K562 (cell line): ENCODE results near the gene TYW1. TPM values are rescaled to one million over a fixed set of nuclear protein-coding genes. Genes with fewer than 3 reads are reported as not detected.

Experiments used
- ATF1 ChIP-seq, 2 experiments: fragments of 450-650 bp in 1 of 2; IDR thresholded peaks; 2 replicates each; pipeline ENCODE4 v1.6.1; 2016; ENCODE audit warnings: missing compliant biosample characterization in 1 of 2, missing genetic modification characterization in 1 of 2
- CREB3L1 ChIP-seq: fragments of 450-650 bp; IDR thresholded peaks from 2 replicates; pipeline ENCODE4 v1.6.1; 2014; ENCODE audit warnings: low read depth, mild to moderate bottlenecking, moderate library complexity, borderline replicate concordance
- ELF1 ChIP-seq: fragments of 200-800 bp; sonication (Bioruptor generic); IDR thresholded peaks from 2 replicates; pipeline ENCODE4 v1.6.1; 2016; ENCODE audit warnings: missing genetic modification characterization, missing compliant biosample characterization
- EZH2 ChIP-seq: IDR thresholded peaks from 2 replicates; pipeline ENCODE4 v1.6.1; 2012; ENCODE audit warnings: low read depth, mild to moderate bottlenecking, inconsistent platforms, low read length, borderline replicate concordance
- GABPA ChIP-seq: fragments of 200-800 bp; sonication (Bioruptor generic); conservative IDR thresholded peaks from 2 replicates; pipeline ENCODE4 v1.6.1; 2016; ENCODE audit warnings: low read depth, missing genetic modification characterization, missing compliant biosample characterization
- JUNB ChIP-seq: fragments of 450-650 bp; formaldehyde crosslinking; conservative IDR thresholded peaks from 2 replicates; pipeline ENCODE4 v1.4.0; 2020; ENCODE audit warnings: mild to moderate bottlenecking
- KHSRP ChIP-seq: fragments of 450-650 bp; IDR thresholded peaks from 2 replicates; pipeline ENCODE4 v1.6.1; 2017
- MYNN ChIP-seq, 2 experiments: sonication (generic); formaldehyde crosslinking in 1 of 2; IDR thresholded peaks; 2 replicates each; pipeline versions ENCODE4 v1.5.0 to v1.6.1; 2016 to 2020; ENCODE audit warnings: antibody characterized with exemption in 1 of 2, missing genetic modification reagents in 1 of 2
- NCOR1 ChIP-seq: fragments of 450-650 bp; IDR thresholded peaks from 2 replicates; pipeline ENCODE4 v1.6.1; 2016; ENCODE audit warnings: mild to moderate bottlenecking, moderate library complexity
- POLR3A ChIP-seq: IDR thresholded peaks from 2 replicates; pipeline ENCODE4 v1.6.1; 2011; ENCODE audit warnings: borderline replicate concordance, mild to moderate bottlenecking, moderate library complexity; ENCODE audit not compliant: insufficient read length, insufficient read depth; ENCODE audit errors: extremely low read depth
- PTBP1 ChIP-seq: fragments of 200-400 bp; formaldehyde crosslinking; IDR thresholded peaks from 2 replicates; pipeline ENCODE4 v1.6.1; 2017; ENCODE audit warnings: low read depth, low read length
- RB1 ChIP-seq: fragments of 450-650 bp; IDR thresholded peaks from 2 replicates; pipeline ENCODE4 v1.6.1; 2017; ENCODE audit warnings: low read depth, mild to moderate bottlenecking
- U2AF1 ChIP-seq: fragments of 200-400 bp; formaldehyde crosslinking; optimal IDR thresholded peaks from 2 replicates; pipeline ENCODE3; 2017; ENCODE audit warnings: mild to moderate bottlenecking, low read depth, low read length, moderate library complexity
- WHSC1 ChIP-seq: IDR thresholded peaks from one replicate; pipeline ENCODE4 v1.6.1; 2012; ENCODE audit warnings: low read length, control low read depth, inconsistent platforms
- ZFP1 ChIP-seq: fragments of 450-650 bp; formaldehyde crosslinking; IDR thresholded peaks from 2 replicates; pipeline ENCODE4 v1.4.0; 2020; ENCODE audit warnings: mild to moderate bottlenecking, mixed read lengths
- ZFP91 ChIP-seq: sonication (generic); formaldehyde crosslinking; IDR thresholded peaks from 2 replicates; pipeline ENCODE4 v1.8.0; 2022; ENCODE audit warnings: mild to moderate bottlenecking, missing genetic modification reagents
- ZNF12 ChIP-seq: sonication (generic); formaldehyde crosslinking; IDR thresholded peaks from 2 replicates; pipeline ENCODE4 v1.4.0; 2020; ENCODE audit warnings: mild to moderate bottlenecking, missing genetic modification reagents
- ZNF347 ChIP-seq: fragments of 450-650 bp; formaldehyde crosslinking; IDR thresholded peaks from 2 replicates; pipeline ENCODE4 v1.4.0; 2020; ENCODE audit warnings: low read depth, mild to moderate bottlenecking, moderate library complexity
- ZNF436 ChIP-seq: fragments of 250-450, 450-650 bp; sonication (Bioruptor Pico); formaldehyde crosslinking; IDR thresholded peaks from 2 replicates; pipeline ENCODE4 v1.7.0; 2020; ENCODE audit warnings: mild to moderate bottlenecking
- ZNF592 ChIP-seq: fragments of 450-650 bp; IDR thresholded peaks from 2 replicates; pipeline ENCODE4 v1.6.1; 2017; ENCODE audit warnings: antibody characterized with exemption, mild to moderate bottlenecking
- polyA plus RNA-seq, 8 experiments: library from polyadenylated mRNA; depleted of rRNA in 4 of 8; stranded (reverse) in 5 of 8; unstranded in 3 of 8; fragments of >200 nt; fragmentation: Nextera tagmentation in 2 of 8; fragmentation: Illumina TruSeq in 1 of 8; extraction: Ambion mirVana in 2 of 8; extraction: Trizol in 1 of 8; gene quantifications; 2 replicates each; pipeline versions ENCODE4 v1.2.1 to v1.2.3, GENCODE V29; 2011 to 2014; ENCODE audit warnings: inconsistent platforms in 1 of 8, missing spikeins in 1 of 8
- total RNA-seq, 7 experiments: library from RNA; depleted of rRNA in 6 of 7; stranded (reverse); fragments of >200 nt in 6 of 7; fragmentation: Illumina TruSeq in 2 of 7; extraction: Trizol in 2 of 7; gene quantifications; 2 replicates each; pipeline versions ENCODE4 v1.2.1 to v1.2.3, GENCODE V29; 2011 to 2021; ENCODE audit warnings: low replicate concordance in 1 of 7

Gene TYW1
- total and polyA plus RNA-seq, 9 of the 15 experiments (the other 6 are each of a cell fraction or from before 2014, with no cell fraction given) = 17.4 to 32.0 (median 26.2) TPM

- TF ChIP-seq CREB3L1 = no peak
- TF ChIP-seq ATF1 (CRISPR knock-in tag; IDR thresholded peaks at IDR 0.05) = no peak
- no peak for TF ChIP-seq ATF1 (tag; IDR thresholded peaks at IDR 0.05)
- TF ChIP-seq ELF1 = no peak
- no peak for TF ChIP-seq RB1
- TF ChIP-seq GABPA = no peak
- TF ChIP-seq ZFP91 (CRISPR knock-in tag) = no peak
- TF ChIP-seq U2AF1 = no peak
- no peak for TF ChIP-seq ZNF347
- peak; percentile 79 for TF ChIP-seq NCOR1
- 0 out of 2 replicates have a peak, but pooled peaks have one; percentile 34 for TF ChIP-seq MYNN (IDR thresholded peaks at IDR 0.05)
- TF ChIP-seq MYNN (CRISPR knock-in tag; IDR thresholded peaks at IDR 0.05) = no peak
- TF ChIP-seq ZNF592 = no peak
- TF ChIP-seq WHSC1 = no peak
- no peak for TF ChIP-seq ZNF12 (CRISPR knock-in tag)
- no peak for TF ChIP-seq PTBP1
- TF ChIP-seq ZNF436 (CRISPR knock-in tag) = no peak
- TF ChIP-seq EZH2 = no peak
- no peak for TF ChIP-seq POLR3A
- no peak for TF ChIP-seq KHSRP
- TF ChIP-seq ZFP1 (CRISPR knock-in tag) = no peak
- TF ChIP-seq JUNB (CRISPR knock-in tag) = no peak
Measured at GRCh38 chr7:67100956-67101361, 104.3 kb downstream of the TYW1 start (continued).
